T-helper 1 cell treated with Interleukin-12 subunit alpha and Interleukin-12 subunit beta and Interleukin-4 antibody, amounts not matched to agents 30 μg/mL and 1 μg/mL, for 36 hours (primary cell): ENCODE measurements around the gene CFAP46.
"Not testable (repeated sequence)": the region's sequence is repeated elsewhere in the genome, so short reads cannot be mapped to it uniquely, and the experiment has no call there.

Experiments used
- H3K27ac Mint-ChIP-seq: one replicate; pipeline ENCODE4 v1.8.0; 2021; ENCODE audit warnings: mild to moderate bottlenecking, mixed read lengths
- H3K27me3 Mint-ChIP-seq: one replicate; pipeline ENCODE4 v1.8.0; 2021; ENCODE audit warnings: low read depth, mixed read lengths
- H3K36me3 Mint-ChIP-seq: one replicate; pipeline ENCODE4 v1.8.0; 2021; ENCODE audit warnings: low read depth, mixed read lengths
- H3K4me1 Mint-ChIP-seq: one replicate; pipeline ENCODE4 v1.8.0; 2021; ENCODE audit warnings: low read depth, mixed read lengths
- H3K4me3 Mint-ChIP-seq: one replicate; pipeline ENCODE4 v1.8.0; 2021; ENCODE audit warnings: mild to moderate bottlenecking, moderate library complexity, mixed read lengths
- H3K9me3 Mint-ChIP-seq: one replicate; pipeline ENCODE4 v1.8.0; 2021; ENCODE audit warnings: mixed read lengths

Gene CFAP46

DNA sequence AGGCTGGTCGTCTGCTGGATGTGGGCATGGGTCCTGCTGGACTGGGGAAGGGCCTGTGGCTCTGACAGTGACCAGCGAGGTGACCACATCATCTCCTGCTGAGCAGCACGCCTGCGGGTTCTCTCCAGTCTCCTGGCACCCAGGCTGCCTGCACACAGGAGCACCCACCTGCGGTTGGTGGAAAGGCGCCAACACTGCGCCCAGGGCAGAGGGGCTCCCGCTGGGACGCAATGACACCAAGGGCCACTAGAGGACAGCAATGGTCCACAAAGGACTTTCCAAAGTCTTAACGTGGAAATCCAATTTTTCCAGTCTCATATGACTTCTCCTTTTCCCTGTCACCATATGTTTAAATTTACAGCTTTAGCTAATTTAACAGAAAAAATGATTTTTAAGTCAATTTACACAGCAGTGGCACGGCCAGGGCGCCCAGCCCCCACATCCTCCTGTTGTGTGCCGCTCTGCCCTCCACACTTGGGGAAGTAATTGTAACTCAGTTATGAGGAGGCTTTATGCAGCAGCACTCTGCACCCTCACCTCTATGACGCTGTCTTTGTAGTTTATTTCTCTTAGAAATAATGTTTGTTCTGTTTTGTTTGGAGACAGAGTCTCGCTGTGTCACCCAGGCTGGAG, 38.1 kb downstream of the CFAP46 start:
- no peak overlapping the region for H3K27ac Mint-ChIP-seq
- no peak overlapping the region for H3K4me3 Mint-ChIP-seq
- H3K4me1 Mint-ChIP-seq = no peaks in the 10 kb centered on the region
- no peaks in the 10 kb centered on the region for H3K36me3 Mint-ChIP-seq
- H3K27me3 Mint-ChIP-seq = no peaks in the 10 kb centered on the region
- no peaks in the 10 kb centered on the region for H3K9me3 Mint-ChIP-seq

DNA sequence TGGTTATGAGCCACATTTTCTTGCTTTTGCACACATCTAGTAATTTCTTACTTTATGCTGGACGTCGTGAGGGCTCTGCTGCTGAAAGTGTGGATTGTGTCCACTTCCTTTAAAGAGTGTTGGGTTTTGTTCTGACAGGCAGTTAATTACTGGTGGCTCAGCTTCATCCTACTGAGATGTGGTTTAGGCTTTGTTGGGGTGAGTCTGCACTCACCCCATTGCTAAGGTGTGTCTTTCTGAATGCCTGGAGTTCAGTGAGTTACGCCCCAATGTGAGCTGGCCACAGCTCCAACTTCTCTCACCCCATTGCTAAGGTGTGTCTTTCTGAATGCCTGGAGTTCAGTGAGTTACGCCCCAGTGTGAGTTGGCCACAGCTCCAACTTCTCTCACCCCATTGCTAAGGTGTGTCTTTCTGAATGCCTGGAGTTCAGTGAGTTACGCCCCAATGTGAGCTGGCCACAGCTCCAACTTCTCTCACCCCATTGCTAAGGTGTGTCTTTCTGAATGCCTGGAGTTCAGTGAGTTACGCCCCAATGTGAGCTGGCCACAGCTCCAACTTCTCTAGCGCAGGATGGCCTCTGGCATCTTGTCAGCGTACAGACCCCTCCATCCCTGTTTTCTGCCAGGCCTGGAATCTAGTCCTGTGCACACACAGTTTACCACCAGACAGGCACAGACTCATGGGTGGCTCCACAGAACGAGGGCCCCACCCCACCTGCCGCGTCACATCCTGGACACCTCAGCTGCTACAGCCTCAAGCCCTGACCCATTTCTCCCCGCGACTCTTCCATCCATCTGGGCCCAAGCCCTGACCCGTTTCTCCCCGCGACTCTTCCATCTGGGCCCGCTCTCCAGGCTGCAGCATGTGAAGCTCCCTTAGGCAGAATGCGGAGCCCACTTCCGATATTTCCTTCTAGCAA, 39.5 kb downstream of the CFAP46 start:
- not testable (repeated sequence) for H3K4me3 Mint-ChIP-seq, H3K27ac Mint-ChIP-seq, H3K4me1 Mint-ChIP-seq, H3K9me3 Mint-ChIP-seq, H3K27me3 Mint-ChIP-seq, H3K36me3 Mint-ChIP-seq

DNA sequence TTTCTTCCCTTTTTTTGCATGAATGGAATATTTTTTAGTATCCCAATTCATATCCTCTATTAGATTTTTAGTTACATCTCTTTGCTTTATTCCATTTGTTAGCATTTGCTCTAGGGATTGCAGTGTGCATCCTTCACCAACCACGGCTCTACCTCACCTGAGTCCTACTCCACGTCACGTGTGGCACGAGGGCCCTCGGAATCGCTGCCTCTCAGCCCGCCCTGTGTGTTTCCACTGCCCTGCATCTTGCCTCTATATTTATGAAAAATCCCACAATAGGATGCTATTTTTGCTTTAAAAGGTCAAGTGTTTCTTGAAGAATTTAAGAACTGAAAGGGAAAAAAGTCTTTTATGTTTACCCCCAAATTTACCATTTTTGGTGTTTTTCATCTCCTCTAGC, 41.0 kb downstream of the CFAP46 start:
- H3K4me1 Mint-ChIP-seq = no peaks in the 10 kb centered on the region
- H3K27ac Mint-ChIP-seq = no peak overlapping the region
- H3K36me3 Mint-ChIP-seq = no peaks in the 10 kb centered on the region

DNA sequence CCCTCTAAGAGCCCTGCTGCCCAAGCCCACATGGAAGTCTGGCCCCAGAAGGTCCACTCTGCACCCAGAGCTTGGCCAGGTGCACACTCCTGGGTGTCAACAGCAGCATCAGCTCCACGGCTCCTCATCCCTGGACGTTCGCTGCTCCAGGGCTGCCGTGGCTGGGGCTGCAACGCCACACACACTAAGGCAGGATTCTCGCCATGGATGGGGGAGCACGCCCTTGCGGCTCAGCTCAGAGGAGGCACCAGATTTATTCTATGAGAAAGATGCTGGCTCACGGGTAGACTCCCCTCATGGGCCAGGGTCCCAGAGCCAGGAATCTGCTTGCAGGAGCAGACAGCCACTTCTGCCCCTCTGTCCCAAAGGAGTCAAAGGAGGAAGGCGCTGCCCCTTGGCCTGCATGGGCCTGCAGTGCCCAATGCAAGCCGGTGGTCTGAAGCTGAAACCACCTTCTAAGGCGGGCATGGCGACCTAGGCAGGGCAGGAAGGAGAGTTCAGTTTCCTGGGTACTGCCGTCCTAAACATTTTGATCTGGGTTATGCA, 42.1 kb downstream of the CFAP46 start:
- no peak overlapping the region for H3K4me3 Mint-ChIP-seq
- H3K27me3 Mint-ChIP-seq = peaks cover under 1% of the 10 kb centered on the region
- H3K4me1 Mint-ChIP-seq = no peaks in the 10 kb centered on the region
- H3K36me3 Mint-ChIP-seq = no peaks in the 10 kb centered on the region
- no peaks in the 10 kb centered on the region for H3K9me3 Mint-ChIP-seq
- H3K27ac Mint-ChIP-seq = no peak overlapping the region

More for the DNA sequence above, 41.0 kb downstream of the CFAP46 start:
- Mint-ChIP-seq H3K27me3 (no peaks in the 10 kb centered on the region), H3K4me3 (no peak overlapping the region), H3K9me3 (no peaks in the 10 kb centered on the region)

DNA sequence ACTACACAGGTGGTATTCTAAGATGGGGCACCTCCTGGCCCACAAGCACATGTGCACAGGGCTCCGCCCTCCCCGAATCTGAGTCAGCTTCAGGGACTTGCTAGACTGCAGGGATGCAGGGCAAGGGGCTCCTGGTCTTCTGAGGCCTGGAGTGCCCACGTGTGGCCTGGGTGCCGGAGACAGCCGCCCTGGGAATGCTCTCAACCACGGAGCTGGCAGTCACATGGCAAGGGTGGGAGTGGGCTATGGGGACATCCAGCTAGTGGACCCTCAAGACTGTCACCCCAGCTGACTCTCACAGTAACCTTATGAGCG, 42.7 kb downstream of the CFAP46 start:
- Mint-ChIP-seq H3K27me3 (peaks cover 7% of the 10 kb centered on the region), H3K9me3 (no peaks in the 10 kb centered on the region), H3K4me3 (no peak overlapping the region), H3K27ac (no peak overlapping the region), H3K4me1 (no peaks in the 10 kb centered on the region), H3K36me3 (no peaks in the 10 kb centered on the region)

DNA sequence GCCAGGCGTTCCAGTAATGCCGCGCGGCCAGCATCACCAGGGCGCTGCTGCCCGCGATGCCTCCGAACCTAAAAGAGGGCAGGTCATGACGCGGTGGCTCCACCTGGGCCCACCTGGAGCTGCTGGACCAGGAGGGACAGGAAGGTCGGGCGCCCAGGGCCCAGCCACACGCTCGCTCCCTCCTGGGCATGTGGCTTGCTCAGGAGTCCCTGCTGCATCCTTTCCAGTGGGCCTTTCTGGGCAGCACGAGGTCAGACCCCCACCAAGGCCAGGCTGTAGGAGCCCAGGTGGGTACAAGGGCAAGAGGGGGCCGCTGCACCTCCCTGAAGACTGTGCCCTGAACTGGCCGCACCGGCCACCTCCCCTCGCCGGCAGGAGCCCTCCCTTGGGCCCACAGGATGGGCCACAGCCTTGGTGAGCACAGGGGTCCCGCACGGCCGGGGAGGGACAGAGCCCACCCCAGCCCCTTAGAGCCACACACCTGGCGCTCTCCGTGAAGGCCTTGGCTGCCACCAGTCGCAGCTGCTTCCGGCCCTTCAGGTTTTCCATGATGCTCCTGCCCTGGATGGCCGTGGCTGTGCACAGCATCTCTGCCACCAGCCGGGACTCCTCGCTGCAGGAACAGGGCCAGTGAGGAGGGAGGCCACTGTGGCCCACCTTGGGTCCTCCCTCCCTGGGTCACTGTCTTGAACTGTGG, 43.2 kb downstream of the CFAP46 start:
- peaks cover 12% of the 10 kb centered on the region for H3K27me3 Mint-ChIP-seq
- no peaks in the 10 kb centered on the region for H3K9me3 Mint-ChIP-seq
- H3K36me3 Mint-ChIP-seq = no peaks in the 10 kb centered on the region
- no peak overlapping the region for H3K4me3 Mint-ChIP-seq
- H3K4me1 Mint-ChIP-seq = no peaks in the 10 kb centered on the region
- no peak overlapping the region for H3K27ac Mint-ChIP-seq

DNA sequence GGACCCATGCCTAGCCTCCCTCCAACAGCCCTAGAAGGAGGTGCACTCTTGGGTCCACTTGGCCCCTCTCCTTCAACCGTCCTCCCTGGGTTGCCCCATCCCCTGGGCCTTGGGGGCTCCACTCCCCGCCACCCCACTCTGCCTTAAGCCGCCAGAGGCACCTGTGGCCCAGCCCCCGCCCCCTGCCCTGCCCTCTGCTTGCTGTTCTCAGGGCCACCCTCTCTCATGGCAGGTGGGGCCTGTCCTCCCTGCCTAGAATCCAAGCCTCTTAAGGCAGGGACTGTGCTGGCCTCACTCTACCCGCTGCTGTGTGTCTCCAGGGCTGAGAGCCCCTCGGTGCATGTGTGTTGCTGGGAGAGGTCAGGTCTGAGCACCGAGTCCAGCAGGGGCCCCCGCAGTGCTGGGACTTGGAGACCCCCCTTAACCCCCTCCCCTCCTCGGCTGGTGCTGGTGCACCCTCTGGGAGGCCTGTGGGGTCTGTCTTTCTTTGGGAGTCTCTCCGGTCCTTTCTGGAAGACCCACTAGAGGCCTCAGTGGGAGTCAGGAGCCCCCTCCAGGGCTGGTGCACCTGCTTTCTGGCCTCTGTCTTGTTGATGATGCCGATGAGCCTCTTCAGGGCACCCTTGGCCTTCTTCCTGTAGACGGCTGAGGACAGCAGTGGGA, 43.8 kb downstream of the CFAP46 start:
- H3K27ac Mint-ChIP-seq = no peak overlapping the region
- peaks cover 18% of the 10 kb centered on the region for H3K27me3 Mint-ChIP-seq
- H3K4me3 Mint-ChIP-seq = no peak overlapping the region
- H3K4me1 Mint-ChIP-seq = no peaks in the 10 kb centered on the region
- no peaks in the 10 kb centered on the region for H3K36me3 Mint-ChIP-seq
- H3K9me3 Mint-ChIP-seq = no peaks in the 10 kb centered on the region

DNA sequence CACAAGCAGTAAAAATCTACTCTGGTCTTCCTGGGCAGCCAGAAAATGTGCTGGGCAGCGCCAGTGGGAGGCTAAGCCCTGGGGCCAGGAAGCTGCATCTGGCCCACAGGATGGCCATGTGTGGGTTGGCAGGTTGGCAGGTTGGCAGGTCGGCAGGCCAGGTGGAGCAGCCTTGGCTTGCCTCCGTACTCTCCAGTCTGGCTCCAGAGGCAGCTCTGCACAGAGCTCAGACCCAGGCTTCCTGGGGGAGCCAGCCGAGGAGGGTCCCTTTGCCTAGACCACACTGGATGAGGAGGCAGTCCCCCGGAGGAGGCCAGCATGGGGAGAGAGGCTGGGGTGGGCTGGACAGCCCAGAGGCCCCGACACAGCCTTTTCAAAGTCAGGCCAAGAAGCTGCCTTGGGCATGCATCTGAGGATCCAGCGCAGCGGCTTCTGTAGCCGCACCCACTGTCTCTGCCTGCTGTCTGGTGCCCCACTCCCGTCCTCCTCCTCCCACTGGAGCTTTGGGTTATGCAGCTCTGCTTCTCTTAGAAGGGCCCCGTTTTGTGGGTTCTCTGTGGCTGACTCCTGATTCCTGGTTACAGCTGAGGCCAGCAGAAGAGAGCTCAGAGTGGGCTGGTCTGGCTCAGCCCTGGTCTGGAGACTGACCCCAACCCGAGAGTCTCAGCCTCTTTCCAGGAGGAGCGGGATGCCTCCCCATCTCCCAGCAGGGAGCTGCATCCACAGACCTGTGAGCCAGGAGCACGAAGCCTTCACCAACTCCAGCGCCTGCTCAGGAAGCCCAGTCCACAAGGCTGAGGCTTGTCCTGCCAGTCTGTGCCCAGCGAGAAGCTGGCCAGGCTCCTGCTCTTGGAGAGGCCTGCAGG, 44.6 kb downstream of the CFAP46 start:
- Mint-ChIP-seq H3K4me1 (no peaks in the 10 kb centered on the region), H3K9me3 (no peaks in the 10 kb centered on the region), H3K27ac (no peak overlapping the region), H3K27me3 (peaks cover 19% of the 10 kb centered on the region), H3K36me3 (no peaks in the 10 kb centered on the region), H3K4me3 (no peak overlapping the region)

DNA sequence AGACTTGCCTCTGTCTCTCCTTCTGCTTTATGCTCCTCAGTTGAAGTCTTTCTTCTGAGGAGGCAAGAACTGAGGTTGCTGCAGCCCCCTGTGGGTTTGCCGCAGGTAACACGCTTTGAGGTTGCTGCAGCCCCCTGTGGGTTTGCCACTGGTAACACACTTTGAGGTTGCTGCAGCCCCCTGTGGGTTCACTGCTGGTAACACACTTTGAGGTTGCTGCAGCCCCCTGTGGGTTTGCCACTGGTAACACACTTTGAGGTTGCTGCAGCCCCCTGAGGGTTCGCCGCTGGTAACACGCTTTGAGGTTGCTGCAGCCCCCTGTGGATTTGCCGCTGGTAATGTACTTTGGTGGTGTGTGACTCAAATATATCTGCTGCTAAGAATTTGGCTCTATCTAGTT, 48.6 kb downstream of the CFAP46 start:
- not testable (repeated sequence) for H3K27ac Mint-ChIP-seq, H3K4me3 Mint-ChIP-seq, H3K36me3 Mint-ChIP-seq, H3K9me3 Mint-ChIP-seq, H3K4me1 Mint-ChIP-seq
- peaks cover 19% of the 10 kb centered on the region for H3K27me3 Mint-ChIP-seq

DNA sequence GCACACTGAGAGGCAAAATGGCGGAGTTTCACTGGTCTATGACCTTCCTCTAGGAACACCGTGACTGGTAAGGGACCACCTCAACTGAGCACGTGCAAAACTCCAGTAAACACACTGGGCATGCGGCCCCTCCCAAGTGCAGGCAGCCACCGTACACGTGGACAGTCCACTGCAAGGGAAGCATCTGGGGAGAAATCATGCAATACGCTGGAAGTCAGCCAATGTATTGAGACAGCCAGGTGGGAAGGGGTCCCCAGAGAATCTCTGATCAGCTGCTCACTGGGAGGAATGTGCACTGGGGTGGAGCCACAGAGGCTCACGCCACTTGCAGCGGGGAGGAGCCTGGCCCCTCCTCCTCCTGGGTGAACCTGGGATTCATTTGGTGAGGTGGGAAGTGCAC, 49.3 kb downstream of the CFAP46 start:
- H3K36me3 Mint-ChIP-seq = no peaks in the 10 kb centered on the region
- H3K27ac Mint-ChIP-seq = no peak overlapping the region
- H3K4me1 Mint-ChIP-seq = no peaks in the 10 kb centered on the region
- H3K9me3 Mint-ChIP-seq = no peaks in the 10 kb centered on the region
- H3K4me3 Mint-ChIP-seq = no peak overlapping the region
- H3K27me3 Mint-ChIP-seq = peaks cover 19% of the 10 kb centered on the region

DNA sequence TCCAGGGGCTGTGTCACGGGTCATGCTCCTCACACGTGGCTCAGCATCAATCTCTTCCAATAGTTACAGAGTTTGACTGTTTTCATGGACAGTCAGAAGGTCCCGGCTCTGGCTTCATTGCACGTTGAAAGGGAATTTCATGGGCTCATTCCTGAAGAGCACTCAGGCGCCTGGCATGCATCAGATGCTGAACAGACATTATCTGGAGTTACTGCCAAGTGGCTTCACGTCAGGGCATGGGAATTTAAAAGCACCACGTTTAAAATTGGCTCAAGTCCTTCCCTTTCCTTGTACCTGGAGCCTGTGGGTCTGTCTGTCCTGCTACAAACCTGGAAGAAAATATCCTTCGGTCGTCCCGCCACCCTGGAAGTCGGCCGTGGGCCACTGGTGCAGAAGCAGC, 50.4 kb downstream of the CFAP46 start:
- no peaks in the 10 kb centered on the region for H3K4me1 Mint-ChIP-seq
- H3K27ac Mint-ChIP-seq = no peak overlapping the region
- peaks cover 19% of the 10 kb centered on the region for H3K27me3 Mint-ChIP-seq
- H3K36me3 Mint-ChIP-seq = no peaks in the 10 kb centered on the region
- no peaks in the 10 kb centered on the region for H3K9me3 Mint-ChIP-seq
- no peak overlapping the region for H3K4me3 Mint-ChIP-seq

DNA sequence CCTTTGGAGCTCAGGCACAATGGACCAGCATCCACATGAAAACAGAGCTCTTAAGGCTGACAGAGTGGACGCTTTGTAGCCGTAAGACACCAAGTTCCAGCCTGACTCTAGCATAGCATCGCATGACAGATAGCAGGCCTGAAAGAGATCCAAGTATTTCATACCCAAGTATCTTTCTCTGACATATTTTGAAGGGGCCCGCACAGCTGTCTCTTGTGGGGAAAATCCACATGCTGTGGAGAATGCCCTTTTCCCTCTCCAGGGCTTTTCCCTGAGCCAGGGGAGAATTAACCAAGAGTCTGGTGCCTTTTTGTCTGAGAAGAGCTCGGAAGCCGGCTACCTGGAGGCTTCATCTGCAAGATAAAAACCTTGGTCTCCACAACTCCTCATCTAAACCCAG, 51.0 kb downstream of the CFAP46 start:
- H3K4me1 Mint-ChIP-seq = no peaks in the 10 kb centered on the region
- H3K4me3 Mint-ChIP-seq = no peak overlapping the region
- H3K27me3 Mint-ChIP-seq = peaks cover 19% of the 10 kb centered on the region
- H3K36me3 Mint-ChIP-seq = no peaks in the 10 kb centered on the region
- no peak overlapping the region for H3K27ac Mint-ChIP-seq
- no peaks in the 10 kb centered on the region for H3K9me3 Mint-ChIP-seq

DNA sequence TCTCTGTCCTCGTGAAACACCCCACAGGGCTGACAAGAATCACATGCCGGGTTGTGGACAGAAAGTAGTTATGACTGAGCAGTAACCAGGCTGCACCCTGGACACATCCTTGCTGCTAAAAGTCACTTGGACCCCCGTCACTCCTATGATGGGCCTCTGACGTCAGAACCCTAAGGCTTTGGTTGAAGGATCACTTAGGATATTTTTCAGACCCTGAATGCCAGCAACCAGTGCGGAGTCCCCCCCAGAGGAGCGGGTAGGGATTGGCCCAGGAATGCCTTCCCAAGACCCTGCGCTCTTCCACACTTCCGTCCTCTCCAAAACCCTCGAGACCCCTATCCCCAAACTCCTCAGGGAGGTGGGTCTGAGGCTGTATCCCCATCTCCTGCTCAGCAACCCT, 52.1 kb downstream of the CFAP46 start:
- Mint-ChIP-seq H3K27ac (no peak overlapping the region), H3K9me3 (no peaks in the 10 kb centered on the region), H3K4me3 (no peak overlapping the region), H3K4me1 (no peaks in the 10 kb centered on the region), H3K36me3 (no peaks in the 10 kb centered on the region), H3K27me3 (peaks cover 18% of the 10 kb centered on the region)

DNA sequence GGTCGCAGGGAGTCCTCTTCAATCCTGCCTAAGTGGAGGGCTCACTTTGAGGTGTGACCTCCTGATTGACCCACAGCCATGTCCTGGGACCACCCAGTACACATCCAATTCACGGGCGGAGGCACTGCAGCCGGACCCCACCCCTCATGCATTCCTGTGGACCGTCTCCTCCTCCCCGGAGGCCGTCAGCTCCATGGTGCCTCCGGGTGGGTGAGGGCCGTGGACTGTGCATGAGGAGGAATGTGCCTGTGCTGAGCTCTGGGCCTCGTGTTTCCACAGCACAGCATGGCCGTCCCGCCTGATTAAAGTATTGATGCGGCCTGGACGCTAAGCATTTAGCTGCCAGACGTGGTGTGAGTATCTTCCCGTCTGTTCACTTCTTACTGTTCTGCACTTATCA, 52.8 kb downstream of the CFAP46 start:
- Mint-ChIP-seq H3K4me1 (no peaks in the 10 kb centered on the region), H3K36me3 (no peaks in the 10 kb centered on the region), H3K9me3 (no peaks in the 10 kb centered on the region), H3K4me3 (no peak overlapping the region), H3K27me3 (peaks cover 11% of the 10 kb centered on the region), H3K27ac (no peak overlapping the region)
